Limb (tissue), 2 donors: ENCODE data around the gene CLK1.
"Not testable (repeated sequence)": the region's sequence is repeated elsewhere in the genome, so short reads cannot be mapped to it uniquely, and the experiment has no call there.

ENCODE experiments used
- DNase-seq, 2 donors: peaks; one replicate each; pipeline ENCODE4 v3.0.0-alpha.2; 2016; ENCODE audit errors: extremely low spot score in 2 of 2

The CLK1 gene

GRCh38 chr2:200864176-200865034 is at the start of gene CLK1:
Gene CLK1 (minus strand): TSS chr2:200864658. CDS start chr2:200861862, 2,796 bp downstream.
- DNase-seq: peak; percentile 94 to 98

- DNase-seq: no peak
These were observed 49.2 kb upstream of the CLK1 start for GRCh38 chr2:200913654-200914053.

- no peak for DNase-seq
These were observed 45.5 kb upstream of the CLK1 start for GRCh38 chr2:200909958-200910357.

GRCh38 chr2:200905618-200906296 is 41.3 kb upstream of the CLK1 start:
- DNase-seq: peak; percentile 21 to 64

GRCh38 chr2:200901459-200902072 is 37.1 kb upstream of the CLK1 start:
- peak; percentile 65 to 90 for DNase-seq

- DNase-seq: no peak
These were observed 35.0 kb upstream of the CLK1 start for GRCh38 chr2:200899482-200899881.

- DNase-seq: peak; percentile 96 to 97
These were observed 24.5 kb upstream of the CLK1 start, which contains the start of the genes NIF3L1 and PPIL3 for GRCh38 chr2:200888704-200889625. Gene NIF3L1 (plus strand): TSS chr2:200889371. CDS start chr2:200891944, 2,573 bp downstream. Gene PPIL3 (minus strand): TSS chr2:200889077. CDS start chr2:200887615, 1,462 bp downstream.

GRCh38 chr2:200881715-200882249 is 17.3 kb upstream of the CLK1 start:
- DNase-seq: not testable (repeated sequence)

GRCh38 chr2:200878289-200878880 is 13.9 kb upstream of the CLK1 start:
- DNase-seq: no peak

GRCh38 chr2:200877443-200877842 is 13.0 kb upstream of the CLK1 start:
- DNase-seq: no peak

- DNase-seq: no peak
These were observed 9.1 kb upstream of the CLK1 start for GRCh38 chr2:200873560-200873959.

- no peak for DNase-seq
These were observed 6.7 kb upstream of the CLK1 start for GRCh38 chr2:200871151-200871550.

- DNase-seq: no peak
These were observed 4.6 kb upstream of the CLK1 start for GRCh38 chr2:200869014-200869413.

- peak in 1 of 2 donors; percentile 60 for DNase-seq
These were observed 679 bp downstream of the CLK1 start for GRCh38 chr2:200863782-200864175.

GRCh38 chr2:200862532-200863000 is 1.9 kb downstream of the CLK1 start:
- DNase-seq: peak in 1 of 2 donors; percentile 45

GRCh38 chr2:200861617-200862155 is 2.8 kb downstream of the CLK1 start:
- DNase-seq: no peak

- no peak for DNase-seq
These were observed 4.2 kb downstream of the CLK1 start for GRCh38 chr2:200860092-200860795.

- no peak for DNase-seq
These were observed 7.7 kb downstream of the CLK1 start for GRCh38 chr2:200856806-200857205.

GRCh38 chr2:200852605-200853004 is 11.9 kb downstream of the CLK1 start:
- no peak for DNase-seq
